GF-D8 (cell line): ENCODE data around the gene EBF4.

Experiments used
- DNase-seq: peaks from one replicate; lab custom pipeline; 2025; lab: John Stamatoyannopoulos, UW

EBF4 gene

GRCh38 chr20:2700913-2701620 lies 8.5 kb downstream of the EBF4 start:
- no peak for DNase-seq

GRCh38 chr20:2701671-2702081 lies 9.1 kb downstream of the EBF4 start:
- no peak for DNase-seq

DNA sequence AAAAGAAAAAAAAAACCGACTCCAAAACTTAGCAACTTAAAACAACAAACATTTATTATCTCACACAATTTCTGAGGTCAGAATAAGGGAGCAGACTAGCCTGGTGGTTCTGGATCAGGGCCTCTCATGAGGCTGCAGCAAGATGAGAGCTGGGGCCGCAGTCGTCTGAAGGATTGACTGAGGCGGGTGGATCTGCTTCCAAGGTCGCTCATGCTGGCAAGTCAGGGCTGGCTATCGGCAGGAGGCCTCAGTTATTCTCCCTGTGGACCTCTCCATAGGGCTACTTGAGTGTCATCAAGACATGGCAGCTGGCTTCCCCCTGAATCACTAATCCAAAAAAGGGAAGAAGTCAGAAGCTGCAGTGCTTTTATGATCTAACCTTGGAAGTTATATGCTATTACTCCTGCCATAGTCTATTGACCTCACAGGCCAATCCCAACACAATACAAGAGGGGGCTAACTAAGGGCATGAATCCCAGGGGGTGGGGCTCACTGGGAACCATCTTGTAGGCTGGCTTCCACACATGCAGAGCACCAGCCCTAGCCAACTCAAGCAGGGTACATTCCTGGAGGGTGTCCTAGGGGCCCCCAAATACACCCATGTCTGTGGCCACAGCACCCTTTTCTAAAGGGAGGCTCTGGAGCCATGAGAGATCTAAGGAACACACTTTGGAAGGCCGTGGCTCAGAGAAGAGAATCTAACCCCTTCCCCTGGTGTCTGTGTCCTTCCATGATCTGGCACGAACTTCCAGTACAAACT lies 11.3 kb downstream of the EBF4 start:
- no peak for DNase-seq

DNA sequence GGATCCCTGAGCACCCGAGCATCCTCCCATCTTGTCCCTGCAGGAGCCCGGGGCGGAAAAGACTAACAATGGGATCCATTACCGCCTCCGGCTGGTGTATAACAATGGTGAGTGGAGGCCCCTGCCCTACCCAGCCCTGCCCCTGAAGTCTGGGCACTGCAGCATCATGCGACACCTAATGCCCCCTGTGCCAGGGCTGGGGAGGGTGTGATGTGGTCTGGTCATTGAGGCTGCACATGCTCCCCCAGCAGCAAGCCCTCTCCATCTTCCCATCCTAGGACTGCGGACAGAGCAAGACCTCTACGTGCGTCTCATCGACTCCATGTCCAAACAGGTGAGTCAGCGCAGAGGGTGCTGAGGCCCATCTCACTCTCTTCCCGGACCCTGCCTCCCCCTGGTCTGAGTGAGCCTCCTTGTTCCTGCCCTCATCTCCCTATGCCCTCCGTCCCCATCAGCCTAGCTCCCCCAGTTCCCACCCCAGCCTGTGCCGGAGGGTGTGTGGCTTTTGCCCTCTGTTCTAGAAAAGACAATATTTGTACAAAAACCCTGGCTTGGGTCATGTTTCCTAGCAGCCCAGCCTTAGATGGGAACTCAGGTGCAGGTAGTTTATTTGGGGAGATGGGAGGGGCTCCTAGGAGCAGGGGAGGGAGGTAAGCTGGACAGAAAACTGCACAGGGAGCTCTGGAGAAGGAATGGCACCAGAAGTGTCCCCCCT lies 13.5 kb downstream of the EBF4 start:
- no peak for DNase-seq

DNA sequence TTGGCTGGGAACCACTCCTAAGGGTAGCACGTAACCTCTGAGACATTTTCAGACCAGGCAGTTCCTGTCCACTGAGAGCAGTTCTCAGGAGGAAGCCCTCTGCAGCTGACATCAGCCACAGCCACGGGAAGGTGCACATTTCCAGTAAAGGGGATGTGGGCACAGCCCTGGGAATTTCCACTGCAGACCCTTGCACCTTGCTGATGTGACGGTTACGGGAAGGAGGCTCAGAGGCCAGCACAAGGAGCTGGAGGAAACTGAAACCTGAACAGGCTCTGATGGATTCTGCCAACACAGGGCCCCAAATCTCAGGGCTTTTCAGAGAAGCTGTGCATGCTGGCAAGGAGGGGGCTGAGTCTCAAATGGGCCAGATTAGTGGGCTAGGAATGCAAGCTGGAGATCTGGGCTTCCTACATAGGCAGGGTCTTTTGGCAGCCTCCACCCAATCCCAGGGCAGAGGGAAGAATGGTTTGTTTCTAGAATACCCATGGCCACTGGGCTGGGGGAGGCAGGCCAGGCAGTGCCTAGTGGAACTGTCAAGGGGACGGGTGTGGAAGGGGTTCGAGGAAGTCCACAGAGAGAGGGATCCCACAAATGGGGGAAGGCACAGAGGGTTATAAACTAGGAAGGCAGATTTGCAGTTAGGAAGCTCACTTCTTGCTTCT lies 14.2 kb downstream of the EBF4 start:
- no peak for DNase-seq

- no peak for DNase-seq
Observed at GRCh38 chr20:2707353-2708072, 14.9 kb downstream of the EBF4 start.

GRCh38 chr20:2708073-2708415 lies 15.5 kb downstream of the EBF4 start:
- DNase-seq: no peak

- DNase-seq: no peak
Observed at GRCh38 chr20:2708665-2709064, 16.1 kb downstream of the EBF4 start.

DNA sequence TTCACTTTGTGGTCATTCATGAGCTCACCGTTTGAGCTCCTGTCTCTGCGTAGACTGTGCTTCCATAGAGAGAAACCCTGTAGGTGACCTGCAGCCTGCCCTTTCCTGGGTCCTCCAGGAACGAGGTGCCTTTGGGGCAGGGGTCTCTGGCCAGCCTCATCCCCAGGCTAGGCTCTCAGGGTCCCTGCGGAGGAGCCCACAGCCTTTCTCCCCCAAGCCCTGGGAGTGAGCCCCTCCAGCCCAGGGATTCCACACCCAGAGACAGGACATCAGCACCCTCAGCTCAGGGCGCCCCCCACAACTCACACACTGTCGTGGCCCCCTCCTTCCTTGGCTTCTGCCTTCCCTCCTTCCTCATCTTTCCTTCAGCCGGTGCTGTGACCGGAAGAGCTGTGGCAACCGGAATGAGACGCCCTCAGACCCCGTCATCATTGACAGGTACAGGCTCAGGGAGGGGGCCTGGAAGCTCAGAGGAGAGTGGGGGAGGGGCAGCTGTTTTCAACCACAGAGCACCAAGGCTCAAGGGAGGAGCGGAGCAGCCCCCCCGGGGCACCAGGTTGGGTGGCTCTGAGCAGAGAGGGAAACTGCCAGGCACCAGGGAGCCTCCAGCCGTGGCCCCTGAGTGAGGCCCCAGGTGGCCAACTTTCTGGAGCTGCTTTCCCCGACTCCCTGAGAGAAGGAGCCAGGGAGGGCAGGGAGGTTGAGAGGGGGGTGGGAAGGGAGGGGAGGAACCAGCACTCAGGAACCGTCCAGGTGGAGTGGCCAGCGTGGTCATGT lies 16.8 kb downstream of the EBF4 start:
- DNase-seq: no peak

DNA sequence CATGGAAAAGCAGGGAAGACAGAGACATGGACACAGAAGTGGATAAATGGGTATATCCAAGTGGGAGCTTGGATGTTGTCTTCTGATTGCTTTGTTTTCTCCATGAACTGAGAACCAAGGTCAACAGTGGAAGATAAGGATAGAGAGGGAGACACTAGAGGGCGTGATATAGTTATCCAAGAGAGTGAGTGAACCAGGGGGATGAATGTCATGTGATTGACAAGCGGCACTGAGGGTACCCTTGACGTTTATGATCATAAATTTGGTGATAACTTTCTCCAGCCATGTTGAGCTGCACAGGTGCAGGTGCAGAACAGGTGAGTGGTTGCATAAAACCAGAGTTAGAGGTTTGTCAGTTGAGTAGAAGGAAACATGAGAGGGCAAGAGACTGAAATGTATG lies 20.7 kb downstream of the EBF4 start:
- DNase-seq: no peak

DNA sequence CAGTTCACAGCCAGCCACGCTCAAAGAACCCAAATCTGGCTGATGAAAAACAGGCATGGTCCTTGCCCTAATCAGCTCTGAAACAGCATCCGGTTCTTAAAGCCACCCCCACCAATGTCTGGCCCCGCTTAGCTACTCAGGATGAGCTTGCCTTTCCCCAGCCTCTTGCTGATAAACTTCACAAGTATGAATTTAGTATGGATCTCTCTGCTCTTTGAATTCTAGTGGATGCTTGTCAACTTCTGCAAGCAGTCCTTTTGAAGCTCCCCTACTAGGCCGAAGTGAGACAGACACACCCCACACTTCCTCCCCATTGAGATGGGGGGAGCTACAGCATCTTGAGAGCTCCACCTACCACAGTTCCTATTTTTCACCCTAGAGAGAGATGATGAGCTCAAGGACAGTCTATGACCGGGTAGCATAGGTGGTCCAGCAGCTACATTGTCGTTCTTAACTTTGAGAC lies 36.7 kb downstream of the EBF4 start:
- no peak for DNase-seq

DNA sequence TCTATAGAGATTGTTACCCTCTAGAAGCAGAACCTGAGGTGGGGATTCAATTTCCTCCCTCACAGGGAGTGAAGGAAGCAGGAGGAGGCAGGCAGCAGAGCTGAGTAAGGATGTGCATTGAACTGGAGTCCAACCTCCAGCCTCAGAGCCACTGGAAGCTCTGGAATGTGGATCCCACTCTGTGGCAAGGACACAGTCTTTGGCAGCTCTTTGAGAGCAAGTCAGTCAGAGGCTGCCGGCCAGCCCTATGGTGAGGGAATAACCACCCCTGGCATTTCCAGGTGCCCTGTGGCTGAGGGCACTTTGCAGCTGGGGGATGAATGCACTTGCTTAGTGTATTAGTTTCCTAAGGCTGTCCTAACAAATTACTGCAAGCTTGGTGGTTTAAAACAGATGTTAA lies 37.2 kb downstream of the EBF4 start:
- DNase-seq: no peak

DNA sequence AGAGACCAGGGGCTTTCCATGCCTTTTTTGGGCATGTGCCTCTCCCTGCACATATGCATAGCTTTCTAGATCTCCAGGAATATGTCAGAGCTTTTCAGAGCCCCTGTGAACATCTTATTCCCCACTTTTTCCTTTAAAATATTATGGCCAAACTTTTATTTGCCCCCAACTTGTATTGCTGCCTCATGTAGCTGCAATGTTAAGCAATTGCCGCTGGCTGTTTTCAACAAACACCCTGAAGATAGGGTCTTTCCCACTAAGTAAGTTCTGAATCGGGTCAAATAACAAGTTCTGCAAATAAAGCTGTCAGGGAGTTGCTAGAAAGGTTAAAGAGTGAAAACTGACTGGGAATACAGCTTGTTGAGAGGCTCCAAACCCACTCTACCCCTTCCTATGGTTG lies 42.3 kb downstream of the EBF4 start:
- DNase-seq: no peak

DNA sequence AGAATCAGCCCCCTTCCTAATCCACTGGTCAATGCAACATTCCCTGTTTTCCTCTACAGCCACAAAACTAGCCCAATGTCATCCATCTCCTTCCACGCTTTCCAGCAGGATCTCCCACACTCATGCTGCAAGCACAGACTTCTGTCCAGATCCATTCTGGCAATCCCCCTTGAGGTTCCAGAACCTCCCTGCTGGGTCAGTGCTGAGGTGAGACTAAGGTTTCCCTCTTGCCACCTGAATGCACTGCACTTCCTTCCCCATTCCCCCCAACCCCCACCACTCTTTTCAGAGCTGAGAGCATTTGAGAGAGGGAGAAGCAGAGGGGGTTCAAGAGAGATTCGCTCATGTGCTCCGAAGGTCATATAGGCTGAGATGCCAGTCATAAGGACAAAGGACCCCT lies 43.9 kb downstream of the EBF4 start:
- no peak for DNase-seq

GRCh38 chr20:2738331-2739041 lies 45.9 kb downstream of the EBF4 start:
- no peak for DNase-seq

- no peak for DNase-seq
Observed at GRCh38 chr20:2739042-2739398, 46.4 kb downstream of the EBF4 start.

- DNase-seq: no peak
Observed at GRCh38 chr20:2740702-2741101, 48.1 kb downstream of the EBF4 start.

DNA sequence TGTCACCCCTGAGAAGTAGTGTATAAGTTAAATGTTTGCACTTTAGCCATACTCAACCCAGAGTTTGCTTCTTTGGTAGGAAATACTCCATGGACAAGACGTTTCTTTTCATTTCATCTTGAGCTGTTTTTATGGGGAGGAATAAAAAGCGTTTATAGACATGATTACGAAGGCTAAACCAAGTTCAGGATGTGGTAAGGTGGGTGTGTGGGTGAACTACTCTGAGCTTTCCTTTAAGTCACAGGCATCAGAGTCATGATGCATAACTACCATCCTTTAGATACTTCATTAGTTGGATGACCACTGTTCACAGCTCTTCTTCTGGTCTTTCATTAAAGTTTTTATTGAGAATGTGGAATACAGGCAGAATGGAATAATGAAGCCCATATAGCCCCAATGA lies 48.9 kb downstream of the EBF4 start:
- DNase-seq: no peak

DNA sequence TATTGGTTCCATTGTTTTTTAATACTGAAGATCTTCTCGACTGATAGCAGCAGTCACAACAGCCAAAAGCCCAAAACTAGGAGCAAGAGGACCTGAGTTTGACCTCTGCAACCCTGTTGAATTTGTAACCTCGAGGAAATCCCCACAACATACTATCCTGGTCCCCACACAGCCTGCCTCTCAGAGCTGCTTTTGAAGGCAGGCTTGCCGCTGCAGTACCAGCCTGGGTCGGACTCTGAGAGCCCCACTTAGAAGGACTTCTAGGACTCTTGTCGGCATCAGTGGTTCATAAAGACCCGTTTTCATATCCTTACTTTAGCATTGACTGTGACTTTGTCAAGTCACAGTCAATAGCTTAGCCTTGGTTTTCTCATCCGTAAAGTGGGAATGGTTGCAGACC lies 49.3 kb downstream of the EBF4 start:
- DNase-seq: no peak

- no peak for DNase-seq
Observed at GRCh38 chr20:2742431-2742830, 49.9 kb downstream of the EBF4 start.
